Measurements from ENCODE around the gene ARL3.

DNA sequence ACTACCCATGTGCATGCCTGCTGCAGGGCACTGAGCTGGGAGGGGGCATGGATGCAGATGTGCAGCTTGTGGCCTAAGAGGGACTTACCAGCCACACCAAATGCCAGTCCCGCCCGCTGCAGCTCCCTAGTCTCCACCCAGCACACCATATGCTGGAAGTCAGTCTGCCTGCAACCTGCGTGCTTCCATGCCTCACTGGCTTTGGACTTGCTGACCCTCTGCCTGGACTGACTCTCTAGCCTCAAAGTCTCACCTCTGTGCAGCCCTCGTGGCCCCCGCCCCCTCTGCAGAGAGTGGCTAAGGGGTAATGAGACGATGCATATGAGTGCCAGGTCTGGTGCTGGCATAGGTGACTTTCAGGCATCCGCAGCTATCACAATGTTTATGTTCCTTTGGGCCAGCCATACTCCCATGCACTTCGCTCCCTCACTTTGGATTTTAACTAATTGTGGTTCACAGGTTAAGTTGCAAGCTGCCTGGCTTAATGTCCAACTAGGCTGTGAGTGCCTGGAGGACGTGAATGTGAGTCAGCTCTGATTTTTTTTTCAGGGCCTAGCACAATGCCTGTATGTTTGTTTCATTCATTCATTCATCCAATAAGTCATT lies 48.2 kb downstream of the ARL3 start:
- TF ChIP-seq, protein P1, sequence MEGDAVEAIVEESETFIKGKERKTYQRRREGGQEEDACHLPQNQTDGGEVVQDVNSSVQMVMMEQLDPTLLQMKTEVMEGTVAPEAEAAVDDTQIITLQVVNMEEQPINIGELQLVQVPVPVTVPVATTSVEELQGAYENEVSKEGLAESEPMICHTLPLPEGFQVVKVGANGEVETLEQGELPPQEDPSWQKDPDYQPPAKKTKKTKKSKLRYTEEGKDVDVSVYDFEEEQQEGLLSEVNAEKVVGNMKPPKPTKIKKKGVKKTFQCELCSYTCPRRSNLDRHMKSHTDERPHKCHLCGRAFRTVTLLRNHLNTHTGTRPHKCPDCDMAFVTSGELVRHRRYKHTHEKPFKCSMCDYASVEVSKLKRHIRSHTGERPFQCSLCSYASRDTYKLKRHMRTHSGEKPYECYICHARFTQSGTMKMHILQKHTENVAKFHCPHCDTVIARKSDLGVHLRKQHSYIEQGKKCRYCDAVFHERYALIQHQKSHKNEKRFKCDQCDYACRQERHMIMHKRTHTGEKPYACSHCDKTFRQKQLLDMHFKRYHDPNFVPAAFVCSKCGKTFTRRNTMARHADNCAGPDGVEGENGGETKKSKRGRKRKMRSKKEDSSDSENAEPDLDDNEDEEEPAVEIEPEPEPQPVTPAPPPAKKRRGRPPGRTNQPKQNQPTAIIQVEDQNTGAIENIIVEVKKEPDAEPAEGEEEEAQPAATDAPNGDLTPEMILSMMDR (IDR thresholded peaks at IDR 0.05; ENCODE audit: borderline replicate concordance, extremely low read depth, low read length, poor library complexity, severe bottlenecking): no peak
- TF ChIP-seq EZH2 (IDR thresholded peaks at IDR 0.05; ENCODE audit: borderline replicate concordance, low read depth, low read length, severe bottlenecking): no peak

All from DND-41 (cell line).